ENCODE results near the gene HSD17B4.

Gene HSD17B4

GRCh38 chr5:119524485-119524884 lies 72.2 kb downstream of the HSD17B4 start:
- TF ChIP-seq CTCF (IDR thresholded peaks at IDR 0.05), result no peak

GRCh38 chr5:119527351-119527750 lies 75.1 kb downstream of the HSD17B4 start:
- TF ChIP-seq CTCF (IDR thresholded peaks at IDR 0.05), result no peak

GRCh38 chr5:119529811-119530210 lies 77.5 kb downstream of the HSD17B4 start:
- no peak for TF ChIP-seq CTCF (IDR thresholded peaks at IDR 0.05)

- TF ChIP-seq CTCF (IDR thresholded peaks at IDR 0.05), result no peak
Measured at GRCh38 chr5:119532637-119533036, 80.3 kb downstream of the HSD17B4 start.

- TF ChIP-seq CTCF (IDR thresholded peaks at IDR 0.05), result no peak
Measured at GRCh38 chr5:119537704-119538103, 85.4 kb downstream of the HSD17B4 start.

- TF ChIP-seq CTCF (IDR thresholded peaks at IDR 0.05), result no peak
Measured at GRCh38 chr5:119541716-119542115, 89.4 kb downstream of the HSD17B4 start.

- no peak for TF ChIP-seq CTCF (IDR thresholded peaks at IDR 0.05)
Measured at GRCh38 chr5:119551819-119552218, 99.5 kb downstream of the HSD17B4 start.

- TF ChIP-seq CTCF (IDR thresholded peaks at IDR 0.05), result no peak
Measured at GRCh38 chr5:119554597-119554996, 102.3 kb downstream of the HSD17B4 start.
